ENCODE results near the gene NR2E3.

- TF ChIP-seq CTCF (conservative IDR thresholded peaks at IDR 0.05; ENCODE audit: low read depth, low read length) (no peak), EZH2 (IDR thresholded peaks at IDR 0.05; ENCODE audit: borderline replicate concordance, low read depth, low read length, poor library complexity, severe bottlenecking) (no peak)
Measured at GRCh38 chr15:71779073-71779797, 31.1 kb upstream of the NR2E3 start.

All from A673 (cell line).